SW 1271 (cell line): Measurements from ENCODE around the gene GJB3.
"Not testable (repeated sequence)": the region's sequence is repeated elsewhere in the genome, so short reads cannot be mapped to it uniquely, and the experiment has no call there.

Source experiments
- DNase-seq, 2 experiments: peaks; one replicate each; lab custom pipeline; 2025; lab: John Stamatoyannopoulos, UW

Gene GJB3

GRCh38 chr1:34786521-34787325 lies 5.7 kb downstream of the GJB3 start:
- peak; percentile 7 to 48 for DNase-seq

GRCh38 chr1:34787461-34788420 lies 6.7 kb downstream of the GJB3 start:
- no peak for DNase-seq

- no peak for DNase-seq
These were observed 10.0 kb downstream of the GJB3 start for GRCh38 chr1:34790985-34791384.

- no peak for DNase-seq
These were observed 11.4 kb downstream of the GJB3 start for GRCh38 chr1:34792424-34792823.

GRCh38 chr1:34792868-34793727 lies 12.1 kb downstream of the GJB3 start, which contains the start of gene GJA4:
Gene GJA4, plus strand, starts transcription at chr1:34792999. Its CDS starts 1,215 bp downstream, at chr1:34794214.
- DNase-seq = no peak

- no peak for DNase-seq
These were observed 13.2 kb downstream of the GJB3 start for GRCh38 chr1:34794001-34794789.

- DNase-seq = no peak
These were observed 13.8 kb downstream of the GJB3 start for GRCh38 chr1:34794790-34795180.

GRCh38 chr1:34795916-34796315 lies 14.9 kb downstream of the GJB3 start:
- DNase-seq = no peak

GRCh38 chr1:34796990-34797389 lies 16.0 kb downstream of the GJB3 start:
- DNase-seq = no peak

GRCh38 chr1:34800214-34800613 lies 19.2 kb downstream of the GJB3 start:
- DNase-seq = no peak

- no peak for DNase-seq
These were observed 22.8 kb downstream of the GJB3 start for GRCh38 chr1:34803770-34804169.

- no peak for DNase-seq
These were observed 25.4 kb downstream of the GJB3 start for GRCh38 chr1:34806396-34806795.

GRCh38 chr1:34808051-34808810 lies 27.2 kb downstream of the GJB3 start:
- no peak for DNase-seq

GRCh38 chr1:34810781-34811180 lies 29.8 kb downstream of the GJB3 start:
- not testable (repeated sequence) for DNase-seq

- DNase-seq = no peak
These were observed 35.3 kb downstream of the GJB3 start for GRCh38 chr1:34816332-34816731.

- no peak for DNase-seq
These were observed 35.8 kb downstream of the GJB3 start for GRCh38 chr1:34816778-34817177.

- DNase-seq = not testable (repeated sequence)
These were observed 37.8 kb downstream of the GJB3 start for GRCh38 chr1:34818862-34819261.

GRCh38 chr1:34822202-34822601 lies 41.2 kb downstream of the GJB3 start:
- DNase-seq = no peak

GRCh38 chr1:34824817-34825454 lies 43.9 kb downstream of the GJB3 start:
- no peak for DNase-seq
